HT-29 (cell line): ENCODE results near the gene ZG16. TPM values are rescaled to one million over a fixed set of nuclear protein-coding genes. Genes with fewer than 3 reads are reported as not detected.
"Not testable (repeated sequence)": the region's sequence is repeated elsewhere in the genome, so short reads cannot be mapped to it uniquely, and the experiment has no call there.

ENCODE experiments used
- DNase-seq: peaks from one replicate; pipeline ENCODE4 v3.0.0-alpha.2; 2015; ENCODE audit warnings: low spot score
- total RNA-seq: library from RNA; depleted of rRNA; stranded (reverse); fragments of >200 nt; shearing (Covaris generic); gene quantifications from 2 replicates; pipeline ENCODE4 v1.2.3, GENCODE V29; 2014; rRNA removed

ZG16 gene
- total RNA-seq: 0.23 TPM in 1 of 2 replicates, not detected in the other

- no peak for DNase-seq
Measured at GRCh38 chr16:29777576-29778350, at the start of gene ZG16. TSS of gene ZG16 (plus strand) at chr16:29778256. CDS start at chr16:29779267, 1,011 bp downstream.

DNA sequence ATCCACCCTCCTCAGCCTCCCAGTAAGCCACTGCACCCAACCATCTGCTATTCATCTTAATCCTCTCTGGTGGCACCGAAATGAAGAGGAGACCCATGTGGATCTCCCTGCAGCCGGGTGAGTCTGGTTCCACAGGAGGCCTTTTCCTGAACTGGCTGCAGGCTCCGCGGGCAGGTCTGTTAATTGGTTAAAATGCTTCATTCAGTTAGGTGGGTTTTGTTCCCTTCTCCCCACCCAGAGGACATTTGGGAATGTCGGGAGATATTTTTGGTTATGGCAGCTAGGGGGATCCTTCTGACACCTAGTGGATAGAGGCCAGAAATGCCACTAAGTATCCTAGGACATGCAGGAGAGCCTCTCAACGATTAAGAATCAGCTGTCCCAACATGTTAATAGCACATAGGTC, 48.9 kb upstream of the ZG16 start:
- DNase-seq: peak; percentile 61

- no peak for DNase-seq
Measured at GRCh38 chr16:29730649-29731048, 47.4 kb upstream of the ZG16 start.

GRCh38 chr16:29731768-29732601, 46.1 kb upstream of the ZG16 start:
- not testable (repeated sequence) for DNase-seq

DNA sequence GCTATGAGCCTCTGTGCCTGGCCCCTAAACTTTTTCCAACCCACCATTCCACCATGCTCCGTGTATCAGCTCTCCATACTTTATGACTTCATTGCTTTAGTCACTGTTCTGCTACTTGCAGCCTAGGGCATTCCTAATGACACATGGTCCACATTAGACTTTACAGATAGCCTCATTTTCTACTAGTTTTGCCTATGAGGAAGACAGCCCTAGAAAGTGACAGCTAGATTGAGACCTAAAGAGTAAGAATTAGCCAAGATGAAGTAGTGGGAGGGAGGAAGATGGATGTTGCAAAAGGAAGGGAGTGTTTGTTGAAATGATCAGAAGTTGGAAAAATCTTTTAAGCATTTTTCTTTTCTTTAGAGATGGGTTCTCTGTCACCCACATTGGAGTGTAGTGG, 43.3 kb upstream of the ZG16 start:
- no peak for DNase-seq

DNA sequence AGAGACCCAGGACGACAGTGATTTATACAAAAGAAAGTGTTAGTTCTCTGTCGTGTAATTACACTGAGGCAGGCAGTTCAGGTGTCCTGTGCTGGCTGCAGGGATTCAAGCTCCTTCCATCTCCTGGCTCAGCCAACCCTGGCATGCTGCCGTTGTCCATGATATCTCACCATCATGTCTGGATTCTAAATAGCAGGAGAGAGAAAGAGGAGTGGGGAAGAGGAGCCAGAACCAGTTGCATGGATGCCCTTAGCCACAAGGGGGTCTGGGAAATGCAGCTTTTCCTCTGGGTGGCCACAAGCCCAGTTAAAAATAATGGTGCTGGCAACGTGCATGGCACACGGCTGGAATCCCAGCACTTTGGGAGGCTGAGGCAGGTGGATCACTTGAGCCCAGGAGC, 41.9 kb upstream of the ZG16 start:
- DNase-seq: no peak

- no peak for DNase-seq
Measured at GRCh38 chr16:29736764-29737163, 41.3 kb upstream of the ZG16 start.

DNA sequence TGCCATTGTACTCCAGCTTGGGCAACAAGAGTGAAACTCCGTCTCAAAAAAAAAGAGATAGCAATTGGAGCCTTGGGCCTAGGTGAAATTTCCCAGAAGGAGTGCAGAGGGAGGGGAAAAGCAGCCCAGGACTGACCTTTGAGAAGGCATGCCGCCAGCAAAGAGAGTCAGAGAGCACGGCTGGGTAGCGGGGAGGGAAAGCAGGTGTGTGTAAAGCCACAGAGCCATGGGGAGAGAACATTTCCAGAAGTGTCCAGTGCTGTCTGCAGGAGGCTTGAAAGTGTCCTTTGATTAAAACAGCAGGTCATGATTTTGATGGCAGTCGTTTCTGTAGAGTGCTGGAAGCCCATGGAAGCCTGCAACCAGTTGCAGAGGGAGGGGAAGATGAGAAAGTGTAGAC, 40.3 kb upstream of the ZG16 start:
- DNase-seq: no peak

GRCh38 chr16:29738514-29738913, 39.5 kb upstream of the ZG16 start:
- DNase-seq: no peak

DNA sequence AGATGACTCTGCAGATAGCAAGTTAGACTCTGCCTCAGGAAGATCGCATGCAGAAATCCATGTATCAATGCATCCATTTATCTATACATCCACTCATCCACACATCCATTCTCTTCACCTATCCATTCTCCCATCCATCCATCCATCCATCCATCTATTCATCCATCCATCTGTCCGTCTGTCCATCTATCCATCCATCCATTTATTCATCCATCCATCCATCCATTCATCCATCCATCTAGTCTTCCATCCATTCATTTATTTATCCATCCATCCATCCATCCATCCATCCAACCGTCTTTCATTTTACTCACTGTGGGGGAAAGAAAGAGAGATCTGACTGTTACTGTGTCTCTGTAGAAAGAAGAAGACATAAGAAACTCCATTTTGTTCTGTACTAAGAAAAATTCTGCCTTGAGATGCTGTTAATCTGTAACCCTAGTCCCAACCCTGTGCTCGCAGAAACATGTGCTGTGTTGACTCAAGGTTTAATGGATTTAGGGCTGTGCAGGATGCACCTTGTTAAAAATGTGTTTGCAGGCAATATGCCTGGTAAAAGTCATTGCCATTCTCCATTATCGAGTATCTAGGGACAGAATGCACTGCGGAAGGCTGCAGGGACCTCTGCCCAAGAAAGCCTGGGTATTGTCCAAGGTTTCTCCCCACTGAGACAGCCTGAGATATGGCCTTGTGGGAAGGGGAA, 38.0 kb upstream of the ZG16 start:
- not testable (repeated sequence) for DNase-seq

DNA sequence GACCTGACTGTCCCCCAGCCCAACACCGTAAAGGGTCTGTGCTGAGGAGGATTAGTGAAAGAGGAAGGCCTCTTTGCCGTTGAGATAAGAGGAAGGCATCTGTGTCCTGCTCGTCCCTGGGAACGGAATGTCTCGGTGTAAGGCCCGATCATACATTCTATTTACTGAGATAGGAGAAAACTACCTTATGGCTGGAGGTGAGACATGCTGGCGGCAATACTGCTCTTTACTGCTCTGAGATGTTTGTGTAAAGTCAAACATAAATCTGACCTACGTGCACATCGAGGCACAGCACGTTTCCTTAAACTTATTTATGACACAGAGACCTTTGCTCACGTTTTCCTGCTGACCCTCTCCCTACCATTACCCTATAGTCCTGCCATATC, 37.4 kb upstream of the ZG16 start:
- not testable (repeated sequence) for DNase-seq

GRCh38 chr16:29742683-29743275, 35.3 kb upstream of the ZG16 start:
- no peak for DNase-seq

DNA sequence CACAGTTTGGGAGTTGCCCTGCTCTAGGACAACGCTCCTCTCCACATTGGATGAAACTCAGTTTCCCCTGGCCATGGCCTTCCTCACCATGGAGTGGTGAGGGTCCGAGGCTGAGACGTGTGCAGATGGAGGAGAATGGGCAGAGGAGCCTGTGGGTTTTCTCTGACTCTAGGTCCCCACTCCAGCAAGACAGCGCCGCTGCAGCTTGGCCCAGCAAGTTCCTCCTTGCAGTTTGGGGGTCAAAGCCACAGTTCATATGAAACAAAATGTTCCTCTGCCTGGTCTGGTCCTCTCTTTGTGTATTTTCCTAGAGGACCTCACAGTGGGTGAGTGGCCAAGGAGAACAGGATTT, 34.6 kb upstream of the ZG16 start:
- no peak for DNase-seq

DNA sequence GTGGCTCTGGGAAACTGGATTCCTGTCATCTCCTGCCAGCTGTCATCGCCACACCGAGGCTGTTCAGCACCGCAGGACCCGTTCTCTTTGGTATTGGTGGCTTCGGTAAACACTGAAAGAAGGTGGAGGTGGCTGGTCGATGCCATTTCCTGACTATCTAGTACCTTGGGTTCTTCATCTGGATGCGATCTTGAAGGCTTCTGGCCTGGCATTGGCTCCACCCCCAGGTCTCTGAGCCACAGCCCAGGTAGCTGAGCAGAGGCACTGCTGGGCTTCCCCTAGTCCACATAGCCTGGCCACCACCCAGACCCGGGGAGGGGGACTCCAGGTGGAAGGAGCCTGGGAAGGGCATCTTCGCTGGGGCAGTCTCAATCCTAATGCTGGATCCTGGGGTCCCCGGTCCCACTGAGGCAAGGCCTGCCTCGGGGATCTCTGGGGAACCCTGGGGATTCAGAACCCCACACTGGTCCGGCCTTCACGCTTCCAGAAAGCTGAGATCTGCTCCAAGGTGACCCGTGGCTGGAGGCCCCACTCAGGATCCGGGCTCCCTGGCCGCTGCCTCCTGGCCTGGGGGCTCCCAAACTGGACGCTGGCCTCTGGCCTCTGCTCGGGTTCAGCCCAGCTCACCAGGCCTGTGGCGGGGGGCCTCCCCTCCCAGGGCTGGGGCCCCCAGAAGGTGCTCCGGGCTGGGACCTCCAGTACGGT, 34.1 kb upstream of the ZG16 start:
- DNase-seq: no peak

- DNase-seq: no peak
Measured at GRCh38 chr16:29744541-29745101, 33.4 kb upstream of the ZG16 start.

GRCh38 chr16:29745121-29745852, 32.8 kb upstream of the ZG16 start:
- no peak for DNase-seq

DNA sequence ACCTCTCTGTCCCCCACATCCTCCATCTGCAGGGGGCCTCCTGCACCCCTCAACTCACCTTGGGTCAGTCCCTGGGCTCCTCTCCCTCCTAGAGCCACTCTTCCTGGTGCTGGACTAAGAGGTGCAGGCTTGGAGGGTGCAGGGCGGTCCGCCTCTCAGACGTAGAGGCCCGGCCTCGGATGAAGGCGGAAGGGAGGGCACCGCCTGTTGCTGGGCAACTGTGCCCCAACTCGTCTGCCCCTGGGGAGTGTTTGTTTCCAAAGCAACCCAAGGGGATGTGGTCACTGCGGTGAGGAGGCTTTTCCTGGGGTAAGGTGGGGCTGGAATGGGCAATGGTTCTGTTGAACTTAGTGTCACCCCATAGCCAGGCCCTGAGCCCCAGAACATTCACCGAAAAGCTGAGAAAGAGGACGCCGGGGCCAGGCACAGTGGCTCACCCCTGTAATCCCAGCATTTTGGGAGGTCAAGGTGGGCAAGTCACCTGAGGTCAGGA, 32.2 kb upstream of the ZG16 start, which contains the start of gene C16orf54:
C16orf54 (minus strand) TSS at position 138 of the 493 bp plus-strand sequence. CDS start 1,039 bp downstream, outside the sequence.
- DNase-seq: no peak

- DNase-seq: not testable (repeated sequence)
Measured at GRCh38 chr16:29746518-29746917, 31.5 kb upstream of the ZG16 start.

DNA sequence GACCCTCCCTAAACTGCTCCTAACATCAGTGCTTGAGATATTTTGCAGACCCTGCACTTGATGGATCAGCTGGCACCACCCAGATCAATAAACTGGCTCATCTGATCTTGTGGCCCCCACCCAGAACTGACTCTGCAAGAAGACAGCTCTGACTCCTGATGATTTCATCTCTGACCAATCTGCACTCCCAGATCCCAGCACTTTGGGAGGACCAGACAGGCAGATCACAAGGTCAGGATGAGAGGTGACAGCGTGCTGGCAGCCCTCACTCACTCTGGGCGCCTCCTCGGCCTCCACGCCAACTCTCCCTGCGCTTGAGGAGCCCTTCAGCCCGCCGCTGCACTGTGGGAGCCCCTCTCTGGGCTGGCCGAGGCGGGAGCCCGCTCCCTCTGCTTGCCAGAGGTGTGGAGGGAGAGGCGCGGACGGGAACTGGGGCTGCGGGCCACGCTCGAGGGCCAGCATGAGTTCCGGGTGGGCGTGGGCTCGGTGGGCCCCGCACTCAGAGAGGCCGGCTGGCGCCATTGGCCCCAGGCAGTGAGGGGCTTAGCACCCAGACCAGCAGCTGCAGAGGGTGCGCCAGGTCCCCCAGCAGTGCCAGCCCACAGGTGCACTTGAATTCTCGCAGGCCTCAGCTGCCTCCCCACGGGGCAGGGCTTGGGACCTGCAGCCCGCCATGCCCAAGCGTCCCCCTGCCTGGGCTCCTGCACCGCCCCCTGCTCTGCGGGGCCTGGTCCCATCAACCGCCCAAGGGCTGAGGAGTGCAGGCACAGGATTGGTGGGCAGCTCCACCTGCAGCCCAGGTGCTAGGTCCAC, 29.9 kb upstream of the ZG16 start:
- DNase-seq: no peak
